GM18861 (cell line): ENCODE measurements around the gene EEF1AKMT2.
A peak's percentile ranks its signal among the peaks of the same experiment; 100 is the strongest.
"Not testable (repeated sequence)": the region's sequence is repeated elsewhere in the genome, so short reads cannot be mapped to it uniquely, and the experiment has no call there.

Source experiments
- ATAC-seq: cut with Tn5 transposase; IDR thresholded peaks from one replicate; pipeline ENCODE4 v1.9.1; 2021; ENCODE audit not compliant: unreplicated experiment

Gene EEF1AKMT2

GRCh38 chr10:124756156-124756903 is 35.4 kb downstream of the EEF1AKMT2 start:
- no peak for ATAC-seq

GRCh38 chr10:124755581-124755980 is 36.1 kb downstream of the EEF1AKMT2 start:
- ATAC-seq = no peak

DNA sequence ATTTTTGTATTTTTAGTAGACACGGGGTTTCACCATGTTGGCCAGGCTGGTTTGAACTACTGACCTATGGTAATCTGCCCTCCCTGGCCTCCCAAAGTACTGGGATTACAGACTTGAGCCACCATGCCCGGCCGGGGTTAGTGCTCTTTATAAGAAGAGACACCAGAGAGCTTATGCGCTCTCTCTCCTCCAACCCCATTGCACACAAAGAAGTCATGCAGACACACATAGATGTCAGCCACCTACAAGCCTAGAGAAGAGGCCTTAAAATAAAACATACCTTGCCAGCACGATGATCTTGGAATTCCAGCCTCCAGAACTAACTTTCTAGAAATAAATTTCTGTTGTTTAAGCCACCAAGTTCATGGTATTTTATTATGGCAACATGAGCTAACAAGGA is 37.5 kb downstream of the EEF1AKMT2 start:
- ATAC-seq = no peak

- ATAC-seq = no peak
Measured at GRCh38 chr10:124748953-124749645, 42.6 kb downstream of the EEF1AKMT2 start.

- ATAC-seq = no peak
Measured at GRCh38 chr10:124748166-124748565, 43.5 kb downstream of the EEF1AKMT2 start.

DNA sequence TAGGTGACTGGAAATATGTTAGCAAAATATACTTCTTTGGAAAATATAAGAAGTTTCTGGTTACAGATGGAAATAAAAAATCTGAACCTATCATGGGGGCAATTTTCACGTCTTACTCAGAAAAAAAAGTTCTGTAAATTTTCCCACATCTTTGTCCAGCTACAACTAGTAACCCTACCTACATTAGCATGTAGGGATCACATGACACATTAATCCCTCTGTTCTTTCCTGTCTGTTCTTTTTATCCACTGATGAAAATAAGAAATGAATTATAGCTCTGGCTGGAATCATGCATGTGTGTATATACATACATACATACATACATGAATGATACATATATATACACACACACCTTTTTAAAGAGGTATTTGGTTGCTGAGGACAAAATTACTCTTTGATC is 43.9 kb downstream of the EEF1AKMT2 start:
- no peak for ATAC-seq

DNA sequence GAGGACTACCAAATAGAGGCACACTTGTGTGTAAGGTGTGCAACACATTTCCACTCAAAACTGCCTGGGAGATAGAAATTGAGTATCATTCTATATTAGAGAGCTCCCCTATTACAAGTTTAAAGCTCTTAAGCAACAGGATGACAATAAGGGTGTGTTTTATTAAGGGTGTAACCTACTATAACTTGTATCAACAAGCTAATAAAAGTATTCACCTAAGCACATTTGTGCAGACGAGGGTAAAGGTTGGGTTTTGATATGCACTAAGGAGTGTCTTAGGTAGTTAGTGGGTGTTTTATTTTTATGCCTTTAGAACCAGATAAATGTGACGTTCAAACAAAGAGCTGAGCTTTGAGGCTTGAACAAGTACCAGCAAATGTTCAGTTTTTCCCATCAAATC is 44.7 kb downstream of the EEF1AKMT2 start:
- no peak for ATAC-seq

- not testable (repeated sequence) for ATAC-seq
Measured at GRCh38 chr10:124746447-124746846, 45.2 kb downstream of the EEF1AKMT2 start.

- no peak for ATAC-seq
Measured at GRCh38 chr10:124745673-124746072, 46.0 kb downstream of the EEF1AKMT2 start.

GRCh38 chr10:124745252-124745651 is 46.4 kb downstream of the EEF1AKMT2 start:
- no peak for ATAC-seq

GRCh38 chr10:124744102-124745050 is 47.3 kb downstream of the EEF1AKMT2 start, which contains the start of gene FAM53B:
Gene FAM53B (minus strand): TSS chr10:124744378. CDS start chr10:124706713, 37,665 bp downstream.
- peak; percentile 63 for ATAC-seq

GRCh38 chr10:124743191-124744101 is 48.2 kb downstream of the EEF1AKMT2 start:
- ATAC-seq = no peak

- no peak for ATAC-seq
Measured at GRCh38 chr10:124742413-124743190, 49.1 kb downstream of the EEF1AKMT2 start.

- no peak for ATAC-seq
Measured at GRCh38 chr10:124741922-124742412, 49.7 kb downstream of the EEF1AKMT2 start.

- ATAC-seq = peak; percentile 36
Measured at GRCh38 chr10:124741281-124741921, 50.3 kb downstream of the EEF1AKMT2 start.

DNA sequence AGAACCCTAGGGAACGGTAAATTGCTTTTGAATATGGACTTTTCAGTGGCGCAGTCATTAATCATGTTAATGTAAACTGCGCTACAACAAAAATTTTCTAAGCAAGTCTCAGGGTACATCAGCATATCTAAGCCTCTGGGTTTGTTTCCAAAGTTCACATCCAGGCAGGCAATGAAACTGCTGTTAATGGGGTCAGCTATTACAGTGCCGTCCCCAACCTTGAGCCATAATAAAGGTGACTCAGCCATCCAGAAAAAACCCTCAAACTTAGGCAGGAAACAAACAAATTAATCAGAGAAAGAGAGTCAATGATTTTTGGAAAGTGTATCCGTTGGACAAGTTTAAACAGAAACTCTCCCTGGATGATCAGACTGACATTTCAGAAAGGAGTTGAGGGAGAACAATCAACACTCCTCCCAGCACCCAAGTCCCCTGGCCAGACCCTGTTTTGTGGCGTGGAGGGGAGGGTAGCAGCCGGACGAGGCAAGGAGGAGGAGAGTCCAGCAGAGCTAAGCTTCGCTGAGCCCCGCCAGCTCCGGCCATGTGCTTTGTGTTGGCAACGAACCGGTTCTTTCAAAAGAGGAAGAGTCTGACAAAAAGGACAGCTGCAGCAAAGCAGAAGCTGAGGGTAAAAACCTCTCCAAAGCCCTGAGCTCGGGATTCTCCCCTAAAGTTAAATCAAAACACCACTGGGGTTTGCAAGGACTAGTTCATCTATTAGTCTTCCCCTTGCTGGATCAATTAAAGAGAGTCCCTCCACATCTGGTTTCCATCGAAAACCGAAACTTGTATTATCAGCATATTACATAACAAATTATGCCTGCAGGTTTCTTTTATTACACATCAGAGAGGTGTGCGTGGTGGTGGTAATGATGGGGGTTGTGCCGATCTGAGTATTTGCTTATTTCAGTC is 51.1 kb downstream of the EEF1AKMT2 start:
- ATAC-seq = peak; percentile 17

DNA sequence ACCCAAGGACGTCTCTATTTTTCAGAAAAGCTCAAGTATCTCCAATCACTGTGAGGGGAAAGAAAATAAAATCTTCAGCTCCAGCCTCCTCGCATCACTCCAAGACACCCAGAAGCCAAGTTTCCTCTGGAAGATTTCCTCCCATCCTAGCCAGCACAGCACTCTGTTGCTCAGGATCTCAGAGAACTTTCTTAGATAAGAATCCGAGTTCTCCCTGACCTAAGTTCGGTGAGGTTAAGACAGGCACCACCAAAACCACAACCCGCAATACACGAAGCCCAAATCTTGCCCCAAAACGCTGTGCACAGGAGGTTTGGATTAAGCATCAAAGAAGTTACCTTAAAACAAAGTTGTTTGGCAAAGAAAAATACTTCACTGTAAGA is 51.7 kb downstream of the EEF1AKMT2 start:
- no peak for ATAC-seq
